Loucy (cell line): ENCODE data around the gene SH3RF2.

ENCODE experiments used
- EZH2phosphoT487 ChIP-seq: fragments of 200-600 bp; IDR thresholded peaks from 2 replicates; pipeline ENCODE4 v1.6.1; 2018; ENCODE audit warnings: antibody characterized with exemption, mild to moderate bottlenecking, moderate library complexity, borderline replicate concordance
- TF ChIP-seq, protein P1 (sequence below): fragments of 200-600 bp; sonication (generic); conservative IDR thresholded peaks from 2 replicates; pipeline ENCODE4 v1.5.1; 2014; ENCODE audit warnings: mild to moderate bottlenecking, antibody characterized with exemption, low read length

GRCh38 chr5:145948921-145949320 lies 12.5 kb downstream of the SH3RF2 start:
- TF ChIP-seq, protein P1, sequence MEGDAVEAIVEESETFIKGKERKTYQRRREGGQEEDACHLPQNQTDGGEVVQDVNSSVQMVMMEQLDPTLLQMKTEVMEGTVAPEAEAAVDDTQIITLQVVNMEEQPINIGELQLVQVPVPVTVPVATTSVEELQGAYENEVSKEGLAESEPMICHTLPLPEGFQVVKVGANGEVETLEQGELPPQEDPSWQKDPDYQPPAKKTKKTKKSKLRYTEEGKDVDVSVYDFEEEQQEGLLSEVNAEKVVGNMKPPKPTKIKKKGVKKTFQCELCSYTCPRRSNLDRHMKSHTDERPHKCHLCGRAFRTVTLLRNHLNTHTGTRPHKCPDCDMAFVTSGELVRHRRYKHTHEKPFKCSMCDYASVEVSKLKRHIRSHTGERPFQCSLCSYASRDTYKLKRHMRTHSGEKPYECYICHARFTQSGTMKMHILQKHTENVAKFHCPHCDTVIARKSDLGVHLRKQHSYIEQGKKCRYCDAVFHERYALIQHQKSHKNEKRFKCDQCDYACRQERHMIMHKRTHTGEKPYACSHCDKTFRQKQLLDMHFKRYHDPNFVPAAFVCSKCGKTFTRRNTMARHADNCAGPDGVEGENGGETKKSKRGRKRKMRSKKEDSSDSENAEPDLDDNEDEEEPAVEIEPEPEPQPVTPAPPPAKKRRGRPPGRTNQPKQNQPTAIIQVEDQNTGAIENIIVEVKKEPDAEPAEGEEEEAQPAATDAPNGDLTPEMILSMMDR, result no peak
- TF ChIP-seq EZH2phosphoT487, result no peak
